DND-41 (cell line): ENCODE results near the gene NLE1.
"Not testable (repeated sequence)": the region's sequence is repeated elsewhere in the genome, so short reads cannot be mapped to it uniquely, and the experiment has no call there.

Experiments used
- ATAC-seq: fragments of 200-7000 bp; cut with Tn5 transposase; 3 replicates; pipeline ENCODE4 v1.9.1; 2021; ENCODE audit warnings: low read depth; ENCODE audit not compliant: insufficient read depth
- DNase-seq: peaks from one replicate; pipeline ENCODE4 v3.0.0-alpha.2; 2020
- H2AFZ ChIP-seq: 2 replicates; pipeline ENCODE4 v1.6.0; 2012; ENCODE audit warnings: low read depth, low read length
- H3K27ac ChIP-seq: 2 replicates; pipeline ENCODE4 v1.5.1; 2012; ENCODE audit warnings: low read length, inconsistent platforms
- H3K27me3 ChIP-seq: fragments of 200-600 bp; sonication (generic); 2 replicates; pipeline ENCODE4 v1.6.0; 2012; ENCODE audit warnings: low read length, mild to moderate bottlenecking, inconsistent platforms; ENCODE audit not compliant: insufficient read depth, poor library complexity
- H3K36me3 ChIP-seq: 2 replicates; pipeline ENCODE4 v1.5.1; 2012; ENCODE audit warnings: low read length, inconsistent platforms; ENCODE audit not compliant: insufficient read depth
- H3K4me1 ChIP-seq: 2 replicates; pipeline ENCODE4 v1.5.1; 2012; ENCODE audit warnings: mild to moderate bottlenecking, low read length; ENCODE audit not compliant: insufficient read depth
- H3K4me2 ChIP-seq: 2 replicates; pipeline ENCODE4 v1.6.0; 2012; ENCODE audit warnings: mild to moderate bottlenecking, moderate library complexity, low read length, inconsistent platforms; ENCODE audit not compliant: insufficient read depth
- H3K4me3 ChIP-seq, 2 experiments: fragments of 200-600 bp in 1 of 2; shearing (Covaris generic) in 1 of 2; 2 replicates each; pipeline ENCODE4 v1.5.1; 2012 to 2016; ENCODE audit warnings: inconsistent platforms in 2 of 2, low read length in 2 of 2, mild to moderate bottlenecking in 2 of 2, low read depth in 1 of 2, moderate library complexity in 1 of 2
- H3K79me2 ChIP-seq: 2 replicates; pipeline ENCODE4 v1.6.0; 2012; ENCODE audit warnings: low read length, inconsistent platforms; ENCODE audit not compliant: insufficient read depth
- H3K9ac ChIP-seq: 2 replicates; pipeline ENCODE4 v1.6.0; 2012; ENCODE audit warnings: low read depth, mild to moderate bottlenecking, inconsistent platforms, low read length, moderate library complexity
- H3K9me3 ChIP-seq: 2 replicates; pipeline ENCODE4 v1.5.1; 2012; ENCODE audit warnings: low read length, moderate library complexity, mild to moderate bottlenecking, inconsistent platforms; ENCODE audit not compliant: insufficient read depth, severe bottlenecking
- H4K20me1 ChIP-seq: 2 replicates; pipeline ENCODE4 v1.6.0; 2012; ENCODE audit warnings: low read length; ENCODE audit not compliant: insufficient read depth
- EZH2 ChIP-seq: IDR thresholded peaks from 3 replicates; pipeline ENCODE4 v1.6.1; 2012; ENCODE audit warnings: borderline replicate concordance, low read depth, mild to moderate bottlenecking, moderate library complexity, low read length, inconsistent platforms; ENCODE audit not compliant: severe bottlenecking
- TF ChIP-seq, protein P1 (sequence below): IDR thresholded peaks from 2 replicates; pipeline ENCODE4 v1.5.1; 2012; ENCODE audit warnings: borderline replicate concordance, low read length, moderate library complexity, mild to moderate bottlenecking; ENCODE audit not compliant: poor library complexity, severe bottlenecking; ENCODE audit errors: extremely low read depth

Gene NLE1

GRCh38 chr17:35183332-35183731 lies 41.2 kb upstream of the NLE1 start:
- Histone ChIP-seq H2AFZ (no peak overlapping the region), H3K4me3 (no peak overlapping the region), H3K9me3 (no peaks in the 10 kb centered on the region), H3K4me2 (no peak overlapping the region), H3K27me3 (peaks cover 6% of the 10 kb centered on the region), H3K79me2 (no peaks in the 10 kb centered on the region), H3K27ac (no peak overlapping the region), H3K4me1 (no peaks in the 10 kb centered on the region), H3K9ac (no peak overlapping the region), H4K20me1 (no peaks in the 10 kb centered on the region), H3K36me3 (no peaks in the 10 kb centered on the region)
- DNase-seq (no peak), ATAC-seq (no peak)
- TF ChIP-seq, protein P1, sequence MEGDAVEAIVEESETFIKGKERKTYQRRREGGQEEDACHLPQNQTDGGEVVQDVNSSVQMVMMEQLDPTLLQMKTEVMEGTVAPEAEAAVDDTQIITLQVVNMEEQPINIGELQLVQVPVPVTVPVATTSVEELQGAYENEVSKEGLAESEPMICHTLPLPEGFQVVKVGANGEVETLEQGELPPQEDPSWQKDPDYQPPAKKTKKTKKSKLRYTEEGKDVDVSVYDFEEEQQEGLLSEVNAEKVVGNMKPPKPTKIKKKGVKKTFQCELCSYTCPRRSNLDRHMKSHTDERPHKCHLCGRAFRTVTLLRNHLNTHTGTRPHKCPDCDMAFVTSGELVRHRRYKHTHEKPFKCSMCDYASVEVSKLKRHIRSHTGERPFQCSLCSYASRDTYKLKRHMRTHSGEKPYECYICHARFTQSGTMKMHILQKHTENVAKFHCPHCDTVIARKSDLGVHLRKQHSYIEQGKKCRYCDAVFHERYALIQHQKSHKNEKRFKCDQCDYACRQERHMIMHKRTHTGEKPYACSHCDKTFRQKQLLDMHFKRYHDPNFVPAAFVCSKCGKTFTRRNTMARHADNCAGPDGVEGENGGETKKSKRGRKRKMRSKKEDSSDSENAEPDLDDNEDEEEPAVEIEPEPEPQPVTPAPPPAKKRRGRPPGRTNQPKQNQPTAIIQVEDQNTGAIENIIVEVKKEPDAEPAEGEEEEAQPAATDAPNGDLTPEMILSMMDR, result no peak
- no peak for TF ChIP-seq EZH2

GRCh38 chr17:35179379-35179778 lies 37.3 kb upstream of the NLE1 start:
- not testable (repeated sequence) for DNase-seq, H3K27me3 ChIP-seq, H3K4me1 ChIP-seq, H4K20me1 ChIP-seq, H3K9ac ChIP-seq, H3K27ac ChIP-seq, H3K4me3 ChIP-seq, H3K36me3 ChIP-seq, H3K79me2 ChIP-seq, H3K4me2 ChIP-seq, ATAC-seq, H3K9me3 ChIP-seq, H2AFZ ChIP-seq

DNA sequence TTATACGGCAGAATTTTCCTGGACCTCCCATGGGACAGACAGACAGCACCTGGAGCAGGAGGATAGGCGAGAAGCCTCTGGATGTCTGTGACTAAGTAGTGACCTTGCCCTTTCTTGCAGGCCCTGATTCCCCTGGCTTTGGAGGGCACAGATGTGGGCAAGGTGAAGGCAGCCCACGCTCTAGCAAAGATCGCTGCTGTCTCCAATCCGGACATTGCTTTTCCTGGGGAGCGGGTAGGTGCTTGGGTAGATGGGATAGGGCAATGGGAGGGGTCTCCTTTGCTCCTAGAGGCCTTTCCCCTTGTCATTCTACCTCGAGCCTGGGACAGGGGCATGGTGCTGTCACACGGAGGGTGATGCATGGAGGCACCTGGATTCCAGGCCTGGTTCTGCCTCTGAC lies 34.8 kb upstream of the NLE1 start:
- no peaks in the 10 kb centered on the region for H3K9me3 ChIP-seq
- ATAC-seq (no peak), DNase-seq (no peak)
- no peak overlapping the region for H3K9ac ChIP-seq
- TF ChIP-seq, protein P1, result no peak
- no peak for TF ChIP-seq EZH2
- H3K4me2 ChIP-seq, result no peak overlapping the region
- no peak overlapping the region for H3K4me3 ChIP-seq
- no peaks in the 10 kb centered on the region for H3K27me3 ChIP-seq
- H3K79me2 ChIP-seq, result no peaks in the 10 kb centered on the region
- H4K20me1 ChIP-seq, result no peaks in the 10 kb centered on the region
- H3K4me1 ChIP-seq, result peaks cover under 1% of the 10 kb centered on the region; the same call in 1 of the 2 replicates
- no peak overlapping the region for H2AFZ ChIP-seq
- no peaks in the 10 kb centered on the region for H3K36me3 ChIP-seq
- H3K27ac ChIP-seq, result no peak overlapping the region

DNA sequence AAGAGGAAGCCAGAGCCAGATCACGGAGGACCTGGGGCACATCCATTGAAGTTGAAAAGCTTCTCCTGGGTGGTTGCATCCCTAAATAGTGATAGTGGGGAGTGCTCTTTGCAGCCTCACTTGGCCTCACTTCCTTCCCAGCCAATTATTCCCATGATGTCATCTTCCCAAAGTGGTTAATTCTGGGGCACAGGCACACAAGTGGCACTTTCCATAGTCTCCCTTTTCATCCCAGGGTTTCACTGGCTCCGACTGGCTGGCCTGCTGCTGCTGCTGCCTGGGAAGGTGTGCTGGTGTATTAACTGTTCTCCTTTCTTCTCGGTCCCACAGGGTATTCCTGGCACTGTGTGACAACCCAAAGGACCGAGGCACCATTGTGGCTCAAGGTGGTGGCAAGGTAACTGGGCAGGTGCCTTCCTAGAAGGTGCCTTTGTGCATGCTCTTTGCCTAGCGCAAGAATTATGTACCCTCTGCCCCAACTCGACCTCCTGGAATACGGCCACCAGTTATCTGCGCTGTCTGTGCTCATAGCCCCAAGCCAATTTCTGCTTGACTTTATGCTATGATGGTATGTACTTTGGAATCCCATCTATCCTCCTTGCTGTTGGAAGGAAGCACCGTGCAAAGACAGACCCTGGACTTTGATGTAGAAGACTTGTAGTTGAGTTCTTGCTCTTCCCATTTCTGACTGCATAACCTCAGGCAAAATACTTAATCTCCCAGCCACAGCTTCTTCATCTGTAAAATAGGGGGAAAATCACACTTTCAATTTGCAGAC lies 33.7 kb upstream of the NLE1 start:
- no peak for DNase-seq
- Histone ChIP-seq H3K9me3 (no peaks in the 10 kb centered on the region), H3K79me2 (no peaks in the 10 kb centered on the region), H3K4me2 (no peak overlapping the region), H3K27ac (no peak overlapping the region), H2AFZ (no peak overlapping the region), H3K36me3 (no peaks in the 10 kb centered on the region), H3K9ac (no peak overlapping the region), H3K4me1 (peaks cover 5% of the 10 kb centered on the region; the same call in 1 of the 2 replicates), H4K20me1 (no peaks in the 10 kb centered on the region), H3K27me3 (no peaks in the 10 kb centered on the region), H3K4me3 (no peak overlapping the region)
- no peak for ATAC-seq
- TF ChIP-seq, protein P1, result no peak
- TF ChIP-seq EZH2, result no peak
